K562 (cell line): Measurements from ENCODE around the gene CAMSAP3. TPM values are rescaled to one million over a fixed set of nuclear protein-coding genes. Genes with fewer than 3 reads are reported as not detected.
A peak's percentile ranks its signal among the peaks of the same experiment; 100 is the strongest.

ENCODE experiments used
- ATAC-seq: fragments of 200-7000 bp; cut with Tn5 transposase; 3 replicates; pipeline ENCODE4 v1.9.1; 2020; ENCODE audit warnings: moderate library complexity
- BruUV-seq: library from RNA; stranded (reverse); fragments of 400-500 nt; replicated peaks from 2 replicates; lab custom pipeline; 2021; lab: Mats Ljungman, UMichigan
- CTCF ChIA-PET: fragments of 300-600 bp; formaldehyde crosslinking; extraction: SDS; loops from one replicate; lab custom pipeline; 2021; ENCODE audit warnings: low intra/inter-chr PET ratio; lab: Yijun Ruan, JAX
- POLR2A ChIA-PET: fragments of 300-600, 350-650 bp; sonication (Branson Sonifier 250); formaldehyde crosslinking; extraction: SDS; loops from one replicate; lab custom pipeline; 2021; ENCODE audit warnings: antibody characterized with exemption, inconsistent platforms; lab: Yijun Ruan, JAX
- DNase-seq, 4 experiments: peaks; one replicate each; pipeline versions ENCODE4 v3.0.0 to v3.0.0-alpha.2; 2011 to 2018; ENCODE audit warnings: low spot score in 3 of 4, mixed read lengths in 3 of 4; ENCODE audit errors: extremely low read depth in 1 of 4
- FAIRE-seq: peaks from 2 replicates; lab custom pipeline; 2011; peaks lifted over from hg19 to GRCh38; lab: Jason Lieb, UNC
- H2AFZ ChIP-seq: 2 replicates; pipeline ENCODE4 v1.6.0; 2011; ENCODE audit warnings: low read depth, low read length, control low read depth, inconsistent platforms
- H3K27ac ChIP-seq: fragments of 200-600 bp; 3 replicates; pipeline ENCODE4 v1.8.0; 2011; ENCODE audit warnings: low read depth, mild to moderate bottlenecking, control low read depth, inconsistent platforms, low read length, moderate library complexity, mixed read lengths; ENCODE audit errors: extremely low read depth
- H3K27me3 ChIP-seq, 2 experiments: fragments of 300-600 bp in 1 of 2; 2 replicates in 1 of 2; 3 replicates in 1 of 2; pipeline versions ENCODE4 v1.6.0 to v1.8.0; 2011; ENCODE audit warnings: inconsistent platforms in 2 of 2, low read length in 2 of 2, mild to moderate bottlenecking in 1 of 2, mixed read lengths in 1 of 2, moderate library complexity in 1 of 2; ENCODE audit not compliant: control insufficient read depth in 2 of 2, insufficient read depth in 2 of 2
- H3K36me3 ChIP-seq: fragments of 300-600 bp; 3 replicates; pipeline ENCODE4 v1.8.0; 2011; ENCODE audit warnings: mild to moderate bottlenecking, low read length, inconsistent platforms; ENCODE audit not compliant: control insufficient read depth, insufficient read depth
- H3K4me1 ChIP-seq, 2 experiments: fragments of 200-600 bp in 1 of 2; replicated peaks in 1 of 2; 2 replicates in 1 of 2; 3 replicates in 1 of 2; pipeline versions ENCODE4 v1.5.1 to v1.8.0; 2011; ENCODE audit warnings: inconsistent platforms in 2 of 2, low read length in 2 of 2, mild to moderate bottlenecking in 1 of 2, mixed read lengths in 1 of 2, moderate library complexity in 1 of 2; ENCODE audit not compliant: control insufficient read depth in 2 of 2, insufficient read depth in 2 of 2
- H3K4me2 ChIP-seq: 2 replicates; pipeline ENCODE4 v1.6.1; 2011; ENCODE audit warnings: low read length, control low read depth, inconsistent platforms, mixed read lengths; ENCODE audit not compliant: insufficient read depth
- H3K4me3 ChIP-seq: fragments of 200-600 bp; sonication (generic), shearing (Covaris generic); 2 replicates; pipeline ENCODE4 v1.5.1; 2016; ENCODE audit warnings: control low read depth, inconsistent platforms
- H3K79me2 ChIP-seq: fragments of 200-600 bp; 3 replicates; pipeline ENCODE4 v1.8.0; 2011; ENCODE audit warnings: low read length, inconsistent platforms; ENCODE audit not compliant: control insufficient read depth, insufficient read depth
- H3K9ac ChIP-seq, 2 experiments: 2 replicates each; pipeline versions ENCODE4 v1.6.0 to v1.6.1; 2011; ENCODE audit warnings: low read depth in 2 of 2, low read length in 2 of 2, control low read depth in 1 of 2, inconsistent platforms in 1 of 2, mild to moderate bottlenecking in 1 of 2, mixed read lengths in 1 of 2; ENCODE audit not compliant: insufficient read depth in 1 of 2
- H3K9me1 ChIP-seq: one replicate; pipeline ENCODE4 v1.6.0; 2011; ENCODE audit warnings: inconsistent platforms, mild to moderate bottlenecking, low read length, moderate library complexity; ENCODE audit not compliant: control insufficient read depth, insufficient read depth
- H3K9me3 ChIP-seq: replicated peaks from 2 replicates; pipeline ENCODE4 v1.5.1; 2011; ENCODE audit warnings: low read depth, low read length, inconsistent platforms; ENCODE audit not compliant: control insufficient read depth, insufficient read depth
- H4K20me1 ChIP-seq: replicated peaks from 2 replicates; pipeline ENCODE4 v1.6.1; 2011; ENCODE audit warnings: low read length, inconsistent platforms, mixed read lengths; ENCODE audit not compliant: control insufficient read depth, insufficient read depth
- BCOR ChIP-seq: fragments of 450-650 bp; IDR thresholded peaks from 2 replicates; pipeline ENCODE4 v1.6.1; 2016
- CBX1 ChIP-seq: sonication (generic); IDR thresholded peaks from 2 replicates; pipeline ENCODE4 v1.6.1; 2016; ENCODE audit warnings: antibody characterized with exemption, low read depth, mild to moderate bottlenecking
- CEBPB ChIP-seq: fragments of 450-650 bp; IDR thresholded peaks from 2 replicates; pipeline ENCODE4 v1.6.1; 2016; ENCODE audit warnings: missing genetic modification characterization, missing compliant biosample characterization
- CHD4 ChIP-seq: fragments of 200-600 bp; sonication (generic); IDR thresholded peaks from 3 replicates; pipeline ENCODE4 v1.6.1; 2012; ENCODE audit warnings: low read depth, mild to moderate bottlenecking, mixed read lengths, low read length, inconsistent platforms; ENCODE audit not compliant: insufficient read depth, insufficient replicate concordance, poor library complexity, severe bottlenecking
- HCFC1 ChIP-seq: IDR thresholded peaks from 2 replicates; pipeline ENCODE4 v1.6.1; 2012; ENCODE audit warnings: low read depth, low read length, improper control_type of control experiment
- HDAC2 ChIP-seq: fragments of 450-650 bp; IDR thresholded peaks from 2 replicates; pipeline ENCODE4 v1.6.1; 2016; ENCODE audit warnings: mild to moderate bottlenecking
- KDM1A ChIP-seq, 2 experiments: fragments of 450-650 bp; IDR thresholded peaks; 2 replicates each; pipeline ENCODE4 v1.6.1; 2016; ENCODE audit warnings: mild to moderate bottlenecking in 2 of 2
- KLF16 ChIP-seq: IDR thresholded peaks from 2 replicates; pipeline ENCODE4 v1.6.1; 2016; ENCODE audit warnings: antibody characterized with exemption
- KLF6 ChIP-seq: fragments of 250-450 bp; sonication (Bioruptor Pico); IDR thresholded peaks from 2 replicates; pipeline ENCODE4 v1.4.0; 2020; ENCODE audit warnings: mild to moderate bottlenecking, moderate library complexity, borderline replicate concordance
- RBM25 ChIP-seq: fragments of 200-400 bp; formaldehyde crosslinking; IDR thresholded peaks from 2 replicates; pipeline ENCODE4 v1.6.1; 2018; ENCODE audit warnings: low read length, low read depth, moderate library complexity; ENCODE audit not compliant: severe bottlenecking
- RCOR1 ChIP-seq, 2 experiments: IDR thresholded peaks; 2 replicates each; pipeline ENCODE4 v1.6.1; 2012; ENCODE audit warnings: low read depth in 2 of 2, low read length in 2 of 2, borderline replicate concordance in 1 of 2, improper control_type of control experiment in 1 of 2
- SLC30A9 ChIP-seq: fragments of 250-450 bp; sonication (Bioruptor Pico); IDR thresholded peaks from 2 replicates; pipeline ENCODE4 v1.8.0; 2022; ENCODE audit warnings: mild to moderate bottlenecking, moderate library complexity
- SMARCA5 ChIP-seq: fragments of 450-650 bp; IDR thresholded peaks from 2 replicates; pipeline ENCODE4 v1.6.1; 2016
- ZC3H4 ChIP-seq: sonication (generic); formaldehyde crosslinking; IDR thresholded peaks from 2 replicates; pipeline ENCODE4 v1.9.0; 2021; ENCODE audit warnings: missing genetic modification reagents, borderline replicate concordance
- ZFX ChIP-seq: sonication (generic); formaldehyde crosslinking; IDR thresholded peaks from 2 replicates; pipeline ENCODE4 v1.8.0; 2022; ENCODE audit warnings: mild to moderate bottlenecking, missing genetic modification reagents, moderate library complexity
- ZNF184 ChIP-seq: sonication (generic); formaldehyde crosslinking; IDR thresholded peaks from 2 replicates; pipeline ENCODE4 v1.5.0; 2020; ENCODE audit warnings: missing genetic modification reagents
- ZNF232 ChIP-seq: sonication (generic); formaldehyde crosslinking; IDR thresholded peaks from 2 replicates; pipeline ENCODE4 v1.8.0; 2022; ENCODE audit warnings: mild to moderate bottlenecking, missing genetic modification reagents
- WGBS: fragments of 100-300 bp; shearing (Covaris generic); methylation state at CpG from one replicate; pipeline ENCODE4 v1.1.6; 2016; ENCODE audit warnings: low coverage, mixed read lengths; ENCODE audit not compliant: insufficient coverage; ENCODE audit errors: missing lambda C conversion rate; 5-methylcytosine and 5-hydroxymethylcytosine counted together
- in situ Hi-C: fragments of 300-500 bp; cut with MboI; formaldehyde crosslinking; loops from 4 replicates; pipeline ENCODE4 v1.15.0; 2018; ENCODE audit warnings: inconsistent platforms, mixed read lengths
- intact Hi-C: fragments of 100-400 bp; cut with micrococcal nuclease; formaldehyde crosslinking; loops from 2 replicates; pipeline ENCODE4 v1.14.2; 2022
- polyA plus RNA-seq, 8 experiments: library from polyadenylated mRNA; depleted of rRNA in 4 of 8; stranded (reverse) in 5 of 8; unstranded in 3 of 8; fragments of >200 nt; fragmentation: Nextera tagmentation in 2 of 8; fragmentation: Illumina TruSeq in 1 of 8; extraction: Ambion mirVana in 2 of 8; extraction: Trizol in 1 of 8; gene quantifications; 2 replicates each; pipeline versions ENCODE4 v1.2.1 to v1.2.3, GENCODE V29; 2011 to 2014; ENCODE audit warnings: inconsistent platforms in 1 of 8, missing spikeins in 1 of 8
- total RNA-seq, 7 experiments: library from RNA; depleted of rRNA in 6 of 7; stranded (reverse); fragments of >200 nt in 6 of 7; fragmentation: Illumina TruSeq in 2 of 7; extraction: Trizol in 2 of 7; gene quantifications; 2 replicates each; pipeline versions ENCODE4 v1.2.1 to v1.2.3, GENCODE V29; 2011 to 2021; ENCODE audit warnings: low replicate concordance in 1 of 7
- TF ChIP-seq, protein P1 (sequence below): fragments of 250-450 bp; sonication (Bioruptor Pico); IDR thresholded peaks from 2 replicates; pipeline ENCODE4 v1.4.0; 2020; ENCODE audit warnings: mild to moderate bottlenecking, moderate library complexity
- TF ChIP-seq, protein P2 (sequence below): IDR thresholded peaks from 2 replicates; pipeline ENCODE4 v1.6.1; 2011; ENCODE audit warnings: borderline replicate concordance, low read depth, mild to moderate bottlenecking, moderate library complexity, low read length; ENCODE audit not compliant: insufficient read depth, poor library complexity, severe bottlenecking

The CAMSAP3 gene
- total and polyA plus RNA-seq, 9 of the 15 experiments (the other 6 are each of a cell fraction or from before 2014, with no cell fraction given): 0.01 to 0.89 (median 0.22) TPM; not detected in 1

- Histone ChIP-seq H3K4me1 (peaks cover 0 to 9% of the 10 kb centered on the region in 2 experiments; a peak in 2 of 5 replicates), H3K27ac (no peak overlapping the region), H3K4me3 (no peak overlapping the region), H2AFZ (no peak overlapping the region), H3K27me3 (peaks cover 6 to 30% of the 10 kb centered on the region in 2 experiments; a peak in 3 of 5 replicates), H3K9ac (no peak overlapping the region), H3K9me3 (no peaks in the 10 kb centered on the region), H3K36me3 (no peaks in the 10 kb centered on the region), H4K20me1 (no peaks in the 10 kb centered on the region), H3K79me2 (no peaks in the 10 kb centered on the region), H3K9me1 (no peaks in the 10 kb centered on the region), H3K4me2 (no peak overlapping the region)
- in situ Hi-C loops: loop anchor here (5.0 kb wide), 1 partner anchor 87 kb away; the partner anchor contains the start of gene MCEMP1
- DNase-seq (no peak), FAIRE-seq (no peak), ATAC-seq (no peak)
- ChIA-PET POLR2A (no interaction called here), CTCF (no interaction called here)
- no peak for TF ChIP-seq ZFX (CRISPR knock-in tag)
- 0 out of 2 replicates have a peak, but pooled peaks have one; percentile 24 for TF ChIP-seq CBX1
- TF ChIP-seq, protein P1, sequence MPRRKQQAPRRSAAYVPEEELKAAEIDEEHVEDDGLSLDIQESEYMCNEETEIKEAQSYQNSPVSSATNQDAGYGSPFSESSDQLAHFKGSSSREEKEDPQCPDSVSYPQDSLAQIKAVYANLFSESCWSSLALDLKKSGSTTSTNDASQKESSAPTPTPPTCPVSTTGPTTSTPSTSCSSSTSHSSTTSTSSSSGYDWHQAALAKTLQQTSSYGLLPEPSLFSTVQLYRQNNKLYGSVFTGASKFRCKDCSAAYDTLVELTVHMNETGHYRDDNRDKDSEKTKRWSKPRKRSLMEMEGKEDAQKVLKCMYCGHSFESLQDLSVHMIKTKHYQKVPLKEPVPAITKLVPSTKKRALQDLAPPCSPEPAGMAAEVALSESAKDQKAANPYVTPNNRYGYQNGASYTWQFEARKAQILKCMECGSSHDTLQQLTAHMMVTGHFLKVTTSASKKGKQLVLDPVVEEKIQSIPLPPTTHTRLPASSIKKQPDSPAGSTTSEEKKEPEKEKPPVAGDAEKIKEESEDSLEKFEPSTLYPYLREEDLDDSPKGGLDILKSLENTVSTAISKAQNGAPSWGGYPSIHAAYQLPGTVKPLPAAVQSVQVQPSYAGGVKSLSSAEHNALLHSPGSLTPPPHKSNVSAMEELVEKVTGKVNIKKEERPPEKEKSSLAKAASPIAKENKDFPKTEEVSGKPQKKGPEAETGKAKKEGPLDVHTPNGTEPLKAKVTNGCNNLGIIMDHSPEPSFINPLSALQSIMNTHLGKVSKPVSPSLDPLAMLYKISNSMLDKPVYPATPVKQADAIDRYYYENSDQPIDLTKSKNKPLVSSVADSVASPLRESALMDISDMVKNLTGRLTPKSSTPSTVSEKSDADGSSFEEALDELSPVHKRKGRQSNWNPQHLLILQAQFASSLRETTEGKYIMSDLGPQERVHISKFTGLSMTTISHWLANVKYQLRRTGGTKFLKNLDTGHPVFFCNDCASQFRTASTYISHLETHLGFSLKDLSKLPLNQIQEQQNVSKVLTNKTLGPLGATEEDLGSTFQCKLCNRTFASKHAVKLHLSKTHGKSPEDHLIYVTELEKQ (CRISPR knock-in tag): no peak
- TF ChIP-seq KLF16: no peak
- TF ChIP-seq CEBPB (tag): no peak
- TF ChIP-seq SLC30A9 (CRISPR knock-in tag): no peak
- peak; percentile 78 for TF ChIP-seq RBM25
- TF ChIP-seq, protein P2, sequence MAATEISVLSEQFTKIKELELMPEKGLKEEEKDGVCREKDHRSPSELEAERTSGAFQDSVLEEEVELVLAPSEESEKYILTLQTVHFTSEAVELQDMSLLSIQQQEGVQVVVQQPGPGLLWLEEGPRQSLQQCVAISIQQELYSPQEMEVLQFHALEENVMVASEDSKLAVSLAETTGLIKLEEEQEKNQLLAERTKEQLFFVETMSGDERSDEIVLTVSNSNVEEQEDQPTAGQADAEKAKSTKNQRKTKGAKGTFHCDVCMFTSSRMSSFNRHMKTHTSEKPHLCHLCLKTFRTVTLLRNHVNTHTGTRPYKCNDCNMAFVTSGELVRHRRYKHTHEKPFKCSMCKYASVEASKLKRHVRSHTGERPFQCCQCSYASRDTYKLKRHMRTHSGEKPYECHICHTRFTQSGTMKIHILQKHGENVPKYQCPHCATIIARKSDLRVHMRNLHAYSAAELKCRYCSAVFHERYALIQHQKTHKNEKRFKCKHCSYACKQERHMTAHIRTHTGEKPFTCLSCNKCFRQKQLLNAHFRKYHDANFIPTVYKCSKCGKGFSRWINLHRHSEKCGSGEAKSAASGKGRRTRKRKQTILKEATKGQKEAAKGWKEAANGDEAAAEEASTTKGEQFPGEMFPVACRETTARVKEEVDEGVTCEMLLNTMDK: no peak
- TF ChIP-seq CHD4: peak; percentile 77
- TF ChIP-seq HDAC2: 0 out of 2 replicates have a peak, but pooled peaks have one; percentile 42
- TF ChIP-seq ZNF232 (CRISPR knock-in tag): no peak
- peak; percentile 27 to 55; a peak in 2 of 4 replicates for TF ChIP-seq KDM1A (IDR thresholded peaks at IDR 0.05)
- peak in 1 of 2 experiments; percentile 56; a peak in 1 of 4 replicates for TF ChIP-seq RCOR1 (IDR thresholded peaks at IDR 0.05; ENCODE audit: borderline replicate concordance in 1 of 2, low read depth in 2 of 2, low read length in 2 of 2)
- no peak for TF ChIP-seq KLF6 (CRISPR knock-in tag)
- peak; percentile 47; the same call in 1 of the 2 replicates for TF ChIP-seq SMARCA5
- no peak for TF ChIP-seq ZC3H4 (CRISPR knock-in tag)
- no peak for TF ChIP-seq HCFC1
- no peak for TF ChIP-seq ZNF184 (CRISPR knock-in tag)
- peak; percentile 91 for TF ChIP-seq BCOR
- intact Hi-C loops: no loop called here
- no TSS peak for BruUV-seq
- WGBS: 28% methylated on average over 7 of the region's 7 CpGs
Observed at GRCh38 chr19:7589822-7590221, 5.8 kb upstream of the CAMSAP3 start.
